GM12875 (cell line): ENCODE measurements around the gene FMN1.

Source experiments
- H3K4me3 ChIP-seq: one replicate; pipeline ENCODE4 v1.5.1; 2011; ENCODE audit warnings: low read depth, low read length, control low read depth
- CTCF ChIP-seq: IDR thresholded peaks from 2 replicates; pipeline ENCODE4 v1.5.1; 2011; ENCODE audit warnings: low read depth, mild to moderate bottlenecking, control low read depth, inconsistent platforms, low read length, moderate library complexity, borderline replicate concordance; ENCODE audit not compliant: insufficient read depth

FMN1 gene

DNA sequence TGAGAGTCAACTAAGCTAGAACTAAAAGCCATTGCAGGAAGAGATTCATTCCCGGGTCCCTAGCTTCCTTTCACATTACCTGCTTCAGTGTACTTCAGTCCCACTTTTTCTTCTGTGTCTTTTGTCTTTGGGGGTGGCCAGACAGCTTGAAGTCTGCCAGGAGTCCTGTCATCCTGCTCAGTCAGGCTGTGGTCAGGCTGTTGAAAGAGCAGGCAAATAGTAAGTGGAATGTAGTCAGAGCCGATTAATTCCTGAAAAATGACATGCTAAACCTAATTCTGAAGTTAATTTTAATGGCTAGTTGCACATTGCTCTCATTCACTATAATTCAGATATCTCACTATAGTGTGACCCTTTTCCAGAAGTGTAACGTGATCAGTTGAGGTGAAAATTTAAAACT lies 129.6 kb downstream of the FMN1 start:
- no peak for TF ChIP-seq CTCF
- H3K4me3 ChIP-seq: no peak overlapping the region

DNA sequence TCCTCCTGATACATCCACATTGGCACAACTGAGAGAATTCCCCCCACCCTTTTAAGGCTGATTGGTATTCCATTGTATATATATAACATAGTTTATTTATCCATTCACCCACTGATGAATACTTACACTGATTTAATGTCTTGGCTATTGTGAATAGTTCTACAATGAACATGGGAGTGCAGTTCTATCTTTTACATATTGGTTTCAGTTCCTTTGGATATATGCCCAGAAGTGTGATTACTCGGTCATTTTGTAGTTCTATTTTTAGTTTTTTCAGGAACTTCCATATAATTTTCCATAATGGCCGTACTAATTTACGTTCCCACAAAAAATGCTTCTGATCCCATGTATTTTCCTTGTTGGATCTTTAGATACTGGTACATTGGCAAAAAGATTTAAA lies 135.3 kb downstream of the FMN1 start:
- no peak overlapping the region for H3K4me3 ChIP-seq
- no peak for TF ChIP-seq CTCF

GRCh38 chr15:33057845-33058244 lies 136.7 kb downstream of the FMN1 start:
- no peak for TF ChIP-seq CTCF
- no peak overlapping the region for H3K4me3 ChIP-seq

- no peak for TF ChIP-seq CTCF
- H3K4me3 ChIP-seq: no peak overlapping the region
These were observed 138.6 kb downstream of the FMN1 start for GRCh38 chr15:33055962-33056361.

DNA sequence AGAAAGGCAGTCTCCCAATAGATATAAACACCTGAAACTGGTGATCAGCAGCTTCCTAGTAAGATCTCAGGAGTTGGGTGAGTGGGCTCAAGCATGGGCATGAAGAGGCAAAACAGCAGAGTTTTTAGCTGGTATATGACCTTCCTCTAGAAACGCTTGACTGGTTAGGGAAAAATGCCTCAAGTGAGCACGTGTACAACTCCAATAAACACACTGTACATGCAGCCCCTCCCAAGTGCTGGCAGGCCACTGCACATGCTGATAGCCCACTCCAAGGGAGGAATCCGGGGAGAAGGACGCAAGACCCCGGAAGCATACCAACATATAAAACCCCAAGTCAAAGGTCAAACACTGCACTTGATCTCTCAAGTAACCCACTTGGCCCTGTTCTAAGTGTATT lies 143.0 kb downstream of the FMN1 start:
- TF ChIP-seq CTCF: no peak
- H3K4me3 ChIP-seq: no peak overlapping the region

DNA sequence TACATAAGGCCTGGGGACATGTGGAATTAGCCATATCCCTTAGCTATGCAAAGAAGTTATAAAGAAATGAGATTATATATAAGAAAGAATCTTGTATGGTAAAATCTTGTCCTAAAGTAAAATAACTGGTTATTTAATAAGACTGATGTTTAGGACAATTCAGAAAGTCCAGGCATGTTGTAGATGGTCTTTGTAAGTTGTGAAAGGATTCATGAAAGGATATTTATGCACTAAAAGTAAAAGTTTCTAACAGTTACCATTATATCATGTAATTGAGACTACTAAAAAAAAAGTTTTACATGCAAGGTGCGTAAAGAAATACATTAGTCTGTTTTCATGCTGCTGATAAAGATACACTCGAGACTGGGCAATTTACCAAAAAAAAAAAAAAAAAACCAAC lies 146.3 kb downstream of the FMN1 start:
- TF ChIP-seq CTCF: no peak
- H3K4me3 ChIP-seq: no peak overlapping the region

DNA sequence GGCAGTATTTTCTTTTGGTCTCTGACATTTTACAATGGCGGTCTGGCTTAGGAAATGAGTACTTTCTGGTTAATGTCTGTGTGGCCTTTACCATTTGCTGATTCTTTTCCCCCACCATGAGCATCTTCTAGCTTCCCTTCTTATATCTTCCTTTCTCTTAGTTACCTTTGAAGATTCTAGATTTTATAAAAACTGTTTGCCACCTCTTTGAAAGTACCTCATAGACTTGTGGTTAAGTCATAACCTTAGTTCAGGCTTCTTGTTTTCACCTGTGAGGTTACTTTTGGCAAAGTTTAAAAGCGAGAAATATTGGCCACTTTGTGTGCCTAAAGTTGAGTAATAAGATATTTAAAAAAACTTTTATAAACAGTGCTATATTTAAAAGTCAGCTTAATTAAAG lies 147.4 kb downstream of the FMN1 start:
- TF ChIP-seq CTCF: no peak
- no peak overlapping the region for H3K4me3 ChIP-seq

GRCh38 chr15:33046329-33046728 lies 148.2 kb downstream of the FMN1 start:
- TF ChIP-seq CTCF: no peak
- H3K4me3 ChIP-seq: no peak overlapping the region
